ENCODE results near the gene ZP1.

- TF ChIP-seq CTCF (IDR thresholded peaks at IDR 0.05) (no peak), ZFX (IDR thresholded peaks at IDR 0.05; ENCODE audit: borderline replicate concordance) (no peak)
Measured at GRCh38 chr11:60844870-60845221, 22.5 kb upstream of the ZP1 start.

Data from 22Rv1 (cell line).